GM12878 (cell line): Measurements from ENCODE around the gene HMG20B. TPM values are rescaled to one million over a fixed set of nuclear protein-coding genes. Genes with fewer than 3 reads are reported as not detected.

ENCODE experiments used
- RUNX3 ChIP-seq: IDR thresholded peaks from 2 replicates; pipeline ENCODE4 v1.6.1; 2012; ENCODE audit warnings: low read length, inconsistent platforms
- ZNF384 ChIP-seq: IDR thresholded peaks from 2 replicates; pipeline ENCODE4 v1.6.1; 2012; ENCODE audit warnings: low read depth, mild to moderate bottlenecking, low read length, improper control_type of control experiment, borderline replicate concordance
- polyA plus RNA-seq, 11 experiments: library from polyadenylated mRNA; depleted of rRNA in 4 of 11; unstranded in 6 of 11; stranded (reverse) in 5 of 11; fragments of >200 nt; fragmentation: Nextera tagmentation in 4 of 11; fragmentation: Illumina TruSeq in 1 of 11; extraction: Ambion mirVana in 4 of 11; extraction: Trizol in 1 of 11; gene quantifications; 1 replicate in 1 of 11; 2 replicates in 10 of 11; pipeline versions ENCODE4 v1.2.1 to v1.2.3, GENCODE V29; 2011 to 2016; ENCODE audit warnings: inconsistent platforms in 2 of 11, missing spikeins in 2 of 11, low read depth in 1 of 11
- total RNA-seq, 4 experiments: library from RNA; depleted of rRNA in 3 of 4; stranded (reverse); fragments of >200 nt in 3 of 4; fragmentation: Illumina TruSeq in 1 of 4; extraction: Trizol in 1 of 4; gene quantifications; 2 replicates each; pipeline versions ENCODE4 v1.2.1 to v1.2.3, GENCODE V29; 2013 to 2021
- TF ChIP-seq, protein P1 (sequence below): fragments of 450-650 bp; IDR thresholded peaks from 2 replicates; pipeline ENCODE4 v1.6.1; 2016; ENCODE audit warnings: mild to moderate bottlenecking
- TF ChIP-seq, protein P2 (sequence below): IDR thresholded peaks from 2 replicates; pipeline ENCODE4 v1.6.1; 2011; ENCODE audit warnings: low read depth, low read length, improper control_type of control experiment, borderline replicate concordance
- TF ChIP-seq, protein P3 (sequence below): fragments of 450-650 bp; formaldehyde crosslinking; IDR thresholded peaks from 2 replicates; pipeline ENCODE4 v1.4.0; 2022; ENCODE audit warnings: mild to moderate bottlenecking, moderate library complexity

The HMG20B gene
- total and polyA plus RNA-seq, 10 of the 15 experiments (the other 5 are each of a cell fraction or from before 2014, with no cell fraction given), result 0.37 to 92.7 (median 47.0) TPM

DNA sequence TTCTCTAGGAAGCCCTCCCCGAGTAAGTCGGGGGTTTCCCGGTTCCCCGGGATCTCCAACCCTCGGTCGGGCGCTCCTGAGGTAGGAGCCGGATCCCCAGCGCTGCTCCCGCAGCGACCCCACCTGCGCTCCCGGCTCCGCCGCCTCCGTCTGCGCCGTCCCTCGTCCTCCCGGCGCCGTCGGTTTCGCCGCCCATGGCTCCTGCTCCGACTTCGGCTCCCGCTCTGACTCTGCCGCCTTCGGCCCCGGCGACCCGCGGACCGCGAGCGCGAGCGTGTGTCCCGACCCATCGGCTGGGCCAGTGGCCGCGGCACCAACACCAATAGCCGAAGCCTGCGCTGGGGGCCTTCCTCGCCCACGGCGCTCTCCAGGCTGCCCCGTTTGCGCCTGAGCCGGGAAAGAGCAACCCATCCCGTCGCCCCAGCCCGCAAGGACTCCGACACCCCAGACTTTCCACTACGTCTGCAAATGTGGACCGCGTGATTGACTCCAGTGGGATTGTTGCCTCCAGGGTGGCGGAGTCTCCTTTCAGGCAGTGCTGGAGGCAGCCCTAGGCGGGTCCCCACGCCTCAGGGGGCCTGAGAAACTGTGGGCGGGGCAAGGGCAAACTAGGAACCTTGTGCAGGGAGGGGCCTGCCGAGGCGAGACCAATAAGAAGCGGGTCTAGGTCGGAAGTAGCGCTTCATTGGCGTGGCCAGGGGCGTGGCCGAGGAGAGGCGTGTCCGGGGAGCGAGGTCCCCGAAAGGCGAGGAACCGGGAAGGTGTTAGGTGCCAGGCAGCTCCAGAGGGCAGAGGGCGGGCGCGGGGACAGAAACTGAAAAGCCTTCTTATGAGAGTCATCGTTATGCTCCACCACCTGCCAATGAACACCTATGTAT is 54.0 kb downstream of the HMG20B start, which contains the start of gene CACTIN (continued):
- TF ChIP-seq, protein P1, sequence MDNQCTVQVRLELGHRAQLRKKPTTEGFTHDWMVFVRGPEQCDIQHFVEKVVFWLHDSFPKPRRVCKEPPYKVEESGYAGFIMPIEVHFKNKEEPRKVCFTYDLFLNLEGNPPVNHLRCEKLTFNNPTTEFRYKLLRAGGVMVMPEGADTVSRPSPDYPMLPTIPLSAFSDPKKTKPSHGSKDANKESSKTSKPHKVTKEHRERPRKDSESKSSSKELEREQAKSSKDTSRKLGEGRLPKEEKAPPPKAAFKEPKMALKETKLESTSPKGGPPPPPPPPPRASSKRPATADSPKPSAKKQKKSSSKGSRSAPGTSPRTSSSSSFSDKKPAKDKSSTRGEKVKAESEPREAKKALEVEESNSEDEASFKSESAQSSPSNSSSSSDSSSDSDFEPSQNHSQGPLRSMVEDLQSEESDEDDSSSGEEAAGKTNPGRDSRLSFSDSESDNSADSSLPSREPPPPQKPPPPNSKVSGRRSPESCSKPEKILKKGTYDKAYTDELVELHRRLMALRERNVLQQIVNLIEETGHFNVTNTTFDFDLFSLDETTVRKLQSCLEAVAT, result no peak
- TF ChIP-seq RUNX3 (peak; percentile 24; the same call in 1 of the 2 replicates), ZNF384 (no peak)
- TF ChIP-seq, protein P2, sequence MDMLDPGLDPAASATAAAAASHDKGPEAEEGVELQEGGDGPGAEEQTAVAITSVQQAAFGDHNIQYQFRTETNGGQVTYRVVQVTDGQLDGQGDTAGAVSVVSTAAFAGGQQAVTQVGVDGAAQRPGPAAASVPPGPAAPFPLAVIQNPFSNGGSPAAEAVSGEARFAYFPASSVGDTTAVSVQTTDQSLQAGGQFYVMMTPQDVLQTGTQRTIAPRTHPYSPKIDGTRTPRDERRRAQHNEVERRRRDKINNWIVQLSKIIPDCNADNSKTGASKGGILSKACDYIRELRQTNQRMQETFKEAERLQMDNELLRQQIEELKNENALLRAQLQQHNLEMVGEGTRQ, result no peak
- TF ChIP-seq, protein P3, sequence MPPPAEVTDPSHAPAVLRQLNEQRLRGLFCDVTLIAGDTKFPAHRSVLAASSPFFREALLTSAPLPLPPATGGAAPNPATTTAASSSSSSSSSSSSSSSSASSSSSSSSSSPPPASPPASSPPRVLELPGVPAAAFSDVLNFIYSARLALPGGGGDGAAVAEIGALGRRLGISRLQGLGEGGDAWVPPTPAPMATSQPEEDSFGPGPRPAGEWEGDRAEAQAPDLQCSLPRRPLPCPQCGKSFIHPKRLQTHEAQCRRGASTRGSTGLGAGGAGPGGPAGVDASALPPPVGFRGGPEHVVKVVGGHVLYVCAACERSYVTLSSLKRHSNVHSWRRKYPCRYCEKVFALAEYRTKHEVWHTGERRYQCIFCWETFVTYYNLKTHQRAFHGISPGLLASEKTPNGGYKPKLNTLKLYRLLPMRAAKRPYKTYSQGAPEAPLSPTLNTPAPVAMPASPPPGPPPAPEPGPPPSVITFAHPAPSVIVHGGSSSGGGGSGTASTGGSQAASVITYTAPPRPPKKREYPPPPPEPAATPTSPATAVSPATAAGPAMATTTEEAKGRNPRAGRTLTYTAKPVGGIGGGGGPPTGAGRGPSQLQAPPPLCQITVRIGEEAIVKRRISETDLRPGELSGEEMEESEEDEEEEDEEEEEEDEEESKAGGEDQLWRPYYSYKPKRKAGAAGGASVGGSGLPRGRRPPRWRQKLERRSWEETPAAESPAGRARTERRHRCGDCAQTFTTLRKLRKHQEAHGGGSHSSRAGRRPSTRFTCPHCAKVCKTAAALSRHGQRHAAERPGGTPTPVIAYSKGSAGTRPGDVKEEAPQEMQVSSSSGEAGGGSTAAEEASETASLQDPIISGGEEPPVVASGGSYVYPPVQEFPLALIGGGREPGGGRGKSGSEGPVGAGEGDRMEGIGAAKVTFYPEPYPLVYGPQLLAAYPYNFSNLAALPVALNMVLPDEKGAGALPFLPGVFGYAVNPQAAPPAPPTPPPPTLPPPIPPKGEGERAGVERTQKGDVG (CRISPR knock-in tag), result no peak
